Measurements from ENCODE around the gene GAB2.

DNA sequence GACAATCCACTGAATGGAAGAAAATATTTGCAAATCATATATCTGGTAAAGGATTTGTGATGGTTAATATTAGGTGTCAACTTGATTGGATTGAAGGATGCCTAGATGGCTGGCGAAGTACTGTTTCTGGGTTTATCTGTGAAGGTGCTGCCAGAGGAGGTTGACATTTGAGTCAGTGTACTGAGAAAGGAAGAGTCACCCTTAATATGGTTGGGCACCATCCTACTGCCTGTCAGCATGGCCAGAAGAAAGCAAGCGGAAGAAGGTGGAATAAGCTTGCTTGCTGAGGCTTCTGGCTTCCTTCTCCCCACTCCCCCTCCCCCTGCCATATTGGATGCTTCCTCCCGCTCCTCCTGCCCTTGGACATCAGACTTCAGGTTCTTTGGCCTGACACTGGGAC, 101.9 kb downstream of the GAB2 start:
- TF ChIP-seq, protein P1, sequence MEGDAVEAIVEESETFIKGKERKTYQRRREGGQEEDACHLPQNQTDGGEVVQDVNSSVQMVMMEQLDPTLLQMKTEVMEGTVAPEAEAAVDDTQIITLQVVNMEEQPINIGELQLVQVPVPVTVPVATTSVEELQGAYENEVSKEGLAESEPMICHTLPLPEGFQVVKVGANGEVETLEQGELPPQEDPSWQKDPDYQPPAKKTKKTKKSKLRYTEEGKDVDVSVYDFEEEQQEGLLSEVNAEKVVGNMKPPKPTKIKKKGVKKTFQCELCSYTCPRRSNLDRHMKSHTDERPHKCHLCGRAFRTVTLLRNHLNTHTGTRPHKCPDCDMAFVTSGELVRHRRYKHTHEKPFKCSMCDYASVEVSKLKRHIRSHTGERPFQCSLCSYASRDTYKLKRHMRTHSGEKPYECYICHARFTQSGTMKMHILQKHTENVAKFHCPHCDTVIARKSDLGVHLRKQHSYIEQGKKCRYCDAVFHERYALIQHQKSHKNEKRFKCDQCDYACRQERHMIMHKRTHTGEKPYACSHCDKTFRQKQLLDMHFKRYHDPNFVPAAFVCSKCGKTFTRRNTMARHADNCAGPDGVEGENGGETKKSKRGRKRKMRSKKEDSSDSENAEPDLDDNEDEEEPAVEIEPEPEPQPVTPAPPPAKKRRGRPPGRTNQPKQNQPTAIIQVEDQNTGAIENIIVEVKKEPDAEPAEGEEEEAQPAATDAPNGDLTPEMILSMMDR (IDR thresholded peaks at IDR 0.05): no peak
- TF ChIP-seq POLR2A (IDR thresholded peaks at IDR 0.05): no peak

Measured in thyroid gland (tissue), 4 donors.